Activated CD8-positive, alpha-beta memory T cell treated with anti-CD3 and anti-CD28 coated beads for 4 hours (primary cell): ENCODE results near the gene CD34.
"Not testable (repeated sequence)": the region's sequence is repeated elsewhere in the genome, so short reads cannot be mapped to it uniquely, and the experiment has no call there.

Experiments used
- DNase-seq, 2 donors: peaks; one replicate each; pipeline ENCODE4 v3.0.0-alpha.2; 2020; ENCODE audit warnings: low read depth in 2 of 2

Gene CD34

GRCh38 chr1:207910591-207911354, at the start of gene CD34:
CD34 (minus strand) TSS chr1:207911125; CDS start chr1:207911080, 45 bp downstream.
- DNase-seq: no peak

- no peak for DNase-seq
Observed at GRCh38 chr1:207960346-207960745, 49.4 kb upstream of the CD34 start.

GRCh38 chr1:207959910-207960309, 49.0 kb upstream of the CD34 start:
- DNase-seq: no peak

GRCh38 chr1:207959141-207959825, 48.4 kb upstream of the CD34 start:
- DNase-seq: no peak

- DNase-seq: no peak
Observed at GRCh38 chr1:207958376-207959139, 47.6 kb upstream of the CD34 start.

- no peak for DNase-seq
Observed at GRCh38 chr1:207956986-207957385, 46.1 kb upstream of the CD34 start.

- no peak for DNase-seq
Observed at GRCh38 chr1:207954104-207954503, 43.2 kb upstream of the CD34 start.

GRCh38 chr1:207952617-207953542, 42.0 kb upstream of the CD34 start:
- DNase-seq: no peak

GRCh38 chr1:207951652-207952051, 40.7 kb upstream of the CD34 start:
- DNase-seq: no peak

- DNase-seq: no peak
Observed at GRCh38 chr1:207950750-207951149, 39.8 kb upstream of the CD34 start.

GRCh38 chr1:207949571-207950195, 38.8 kb upstream of the CD34 start:
- DNase-seq: no peak

GRCh38 chr1:207948536-207949250, 37.8 kb upstream of the CD34 start:
- DNase-seq: no peak

- DNase-seq: no peak
Observed at GRCh38 chr1:207946756-207947155, 35.8 kb upstream of the CD34 start.

GRCh38 chr1:207944571-207944970, 33.6 kb upstream of the CD34 start:
- DNase-seq: no peak

- DNase-seq: not testable (repeated sequence)
Observed at GRCh38 chr1:207942337-207942741, 31.4 kb upstream of the CD34 start.

- no peak for DNase-seq
Observed at GRCh38 chr1:207941665-207942064, 30.7 kb upstream of the CD34 start.

- no peak for DNase-seq
Observed at GRCh38 chr1:207938016-207938415, 27.1 kb upstream of the CD34 start.

- no peak for DNase-seq
Observed at GRCh38 chr1:207937204-207937603, 26.3 kb upstream of the CD34 start.

GRCh38 chr1:207935166-207935583, 24.2 kb upstream of the CD34 start:
- DNase-seq: no peak

GRCh38 chr1:207933205-207933800, 22.4 kb upstream of the CD34 start:
- DNase-seq: no peak
